Lower lobe of right lung (tissue), 2 donors: ENCODE results near the gene CCDC8. TPM values are rescaled to one million over a fixed set of nuclear protein-coding genes. Genes with fewer than 3 reads are reported as not detected.
"Not testable (repeated sequence)": the region's sequence is repeated elsewhere in the genome, so short reads cannot be mapped to it uniquely, and the experiment has no call there.

ENCODE experiments used
- ATAC-seq, 2 donors: fragments of 200-7000 bp; cut with Tn5 transposase; one replicate each; pipeline ENCODE4 v1.9.1; 2020 to 2022; ENCODE audit warnings: mild to moderate bottlenecking in 2 of 2, moderate library complexity in 2 of 2
- DNase-seq: peaks from one replicate; pipeline ENCODE4 v3.0.0-alpha.2; 2020
- H3K27ac ChIP-seq: fragments of 200-600 bp; one replicate; pipeline ENCODE4 v1.8.0; 2022
- H3K27me3 ChIP-seq: fragments of 200-600 bp; one replicate; pipeline ENCODE4 v1.8.0; 2022; ENCODE audit warnings: low read depth
- H3K36me3 ChIP-seq: fragments of 200-600 bp; one replicate; pipeline ENCODE4 v1.8.0; 2022; ENCODE audit warnings: mild to moderate bottlenecking
- H3K4me1 ChIP-seq: fragments of 200-600 bp; one replicate; pipeline ENCODE4 v1.8.0; 2022
- H3K4me3 ChIP-seq: fragments of 200-600 bp; one replicate; pipeline ENCODE4 v1.8.0; 2022; ENCODE audit warnings: mild to moderate bottlenecking
- H3K9me3 ChIP-seq: fragments of 200-600 bp; one replicate; pipeline ENCODE4 v1.8.0; 2022
- CTCF ChIP-seq: fragments of 200-600 bp; IDR thresholded peaks from one replicate; pipeline ENCODE4 v1.8.0; 2022; ENCODE audit warnings: antibody characterized with exemption, mild to moderate bottlenecking
- intact Hi-C: fragments of 100-400 bp; cut with DNase I; formaldehyde crosslinking; loops from one replicate; pipeline ENCODE4 v1.11.0; 2022
- total RNA-seq: library from RNA; stranded (reverse); fragmentation: NEBNext Ultra II Directional; extraction: Animal tissue kit (Norgen Biotek cat#: 25700); gene quantifications from one replicate; pipeline ENCODE4 v1.2.1, GENCODE V29; 2021
- donor health status: DM: no; HTN: yes; CAD: no; lungs with severe emphysema.

The CCDC8 gene
- total RNA-seq, 1 donor from 2014 or later, result 9.1 TPM

- no peaks in the 10 kb centered on the region for H3K36me3 ChIP-seq
- DNase-seq (peak; percentile 8), ATAC-seq (no peak)
- peaks cover 70% of the 10 kb centered on the region for H3K27me3 ChIP-seq
- no peaks in the 10 kb centered on the region for H3K9me3 ChIP-seq
- H3K4me1 ChIP-seq, result peaks cover 22% of the 10 kb centered on the region
- intact Hi-C loops, result loop anchor here (10.0 kb wide), 1 partner anchor 78 kb away; no protein-coding TSS in a partner anchor
- TF ChIP-seq CTCF, result no peak
- H3K4me3 ChIP-seq, result no peak overlapping the region
- no peak overlapping the region for H3K27ac ChIP-seq
These were observed 6.4 kb downstream of the CCDC8 start for GRCh38 chr19:46406976-46407375.

GRCh38 chr19:46404753-46405468 lies 8.5 kb downstream of the CCDC8 start:
- intact Hi-C loops, result loop anchor here (10.0 kb wide), 1 partner anchor 80 kb away; no protein-coding TSS in a partner anchor
- Histone ChIP-seq H3K4me1 (peaks cover 22% of the 10 kb centered on the region), H3K9me3 (no peaks in the 10 kb centered on the region), H3K27me3 (peaks cover 62% of the 10 kb centered on the region), H3K27ac (peak overlapping the region; percentile 38), H3K36me3 (no peaks in the 10 kb centered on the region), H3K4me3 (peak overlapping the region; percentile 54)
- peak in 1 of 2 donors; percentile 12 for ATAC-seq
- TF ChIP-seq CTCF, result peak; percentile 8
- peak; percentile 43 for DNase-seq

- no peaks in the 10 kb centered on the region for H3K36me3 ChIP-seq
- peaks cover 22% of the 10 kb centered on the region for H3K4me1 ChIP-seq
- TF ChIP-seq CTCF, result peak; percentile 31
- H3K27ac ChIP-seq, result peak overlapping the region; percentile 38
- intact Hi-C loops, result loop anchor here (10.0 kb wide), 1 partner anchor 81 kb away; no protein-coding TSS in a partner anchor
- DNase-seq (peak; percentile 59), ATAC-seq (peak; percentile 58 to 60)
- peak overlapping the region; percentile 54 for H3K4me3 ChIP-seq
- peaks cover 61% of the 10 kb centered on the region for H3K27me3 ChIP-seq
- no peaks in the 10 kb centered on the region for H3K9me3 ChIP-seq
These were observed 9.2 kb downstream of the CCDC8 start for GRCh38 chr19:46404055-46404752.

- ATAC-seq (no peak), DNase-seq (peak; percentile 24)
- Histone ChIP-seq H3K4me3 (no peak overlapping the region), H3K27me3 (peaks cover 51% of the 10 kb centered on the region), H3K27ac (no peak overlapping the region), H3K36me3 (no peaks in the 10 kb centered on the region), H3K4me1 (peaks cover 15% of the 10 kb centered on the region), H3K9me3 (no peaks in the 10 kb centered on the region)
- no peak for TF ChIP-seq CTCF
- intact Hi-C loops, result loop anchor here (10.0 kb wide), 1 partner anchor 82 kb away; no protein-coding TSS in a partner anchor
These were observed 10.6 kb downstream of the CCDC8 start for GRCh38 chr19:46402725-46403124.

GRCh38 chr19:46397801-46398479 lies 15.4 kb downstream of the CCDC8 start:
- H3K36me3 ChIP-seq, ATAC-seq, H3K27ac ChIP-seq, H3K4me1 ChIP-seq, H3K9me3 ChIP-seq, H3K4me3 ChIP-seq, intact Hi-C loops: not testable (repeated sequence)
- H3K27me3 ChIP-seq, result peaks cover 14% of the 10 kb centered on the region
- peak; percentile 32 for DNase-seq
